ENCODE results near the gene PACSIN2. TPM values are rescaled to one million over a fixed set of nuclear protein-coding genes. Genes with fewer than 3 reads are reported as not detected.

PACSIN2 gene
- total RNA-seq, 6 experiments from 2014 or later, result 21.4 to 67.0 (median 47.1) TPM

- peak within 1 kb of the TSS; percentile 98 to 99 (median 99) for H3K27ac ChIP-seq
- H3K9me3 ChIP-seq, result no peaks in the 10 kb centered on the region
- DNase-seq, result peak; percentile 96 to 97 (median 97)
- 5% methylated on average over 4 of the region's 111 CpGs for WGBS (ENCODE audit: insufficient coverage, low coverage, low lambda C conversion rate, missing lambda C conversion rate)
- peak; percentile 90 to 97 (median 94) for ATAC-seq
- intact Hi-C loops (cut with DNase I), result no loop called here
- H3K4me3 ChIP-seq, result peak within 1 kb of the TSS; percentile 87 to 94 (median 90)
- H3K4me1 ChIP-seq, result peaks cover 0 to 13% (median 4%) of the 10 kb centered on the region in 4 donors
- H3K36me3 ChIP-seq, result peaks cover 0 to 1% (median 0%) of the 10 kb centered on the region in 4 donors
- H3K27me3 ChIP-seq, result no peaks in the 10 kb centered on the region
- TF ChIP-seq POLR2A (IDR thresholded peaks at IDR 0.05) (peak; percentile 90), CTCF (IDR thresholded peaks at IDR 0.05) (no peak)
Observed at GRCh38 chr22:42856865-42857704, 157.9 kb downstream of the PACSIN2 start, which contains the start of gene ARFGAP3. Gene ARFGAP3 (minus strand): TSS chr22:42857273. CDS start chr22:42857182, 91 bp downstream.

- no peaks in the 10 kb centered on the region for H3K9me3 ChIP-seq
- intact Hi-C loops (cut with DNase I), result no loop called here
- WGBS (ENCODE audit: insufficient coverage, low coverage, low lambda C conversion rate, missing lambda C conversion rate), result 3% methylated on average over 13 of the region's 44 CpGs
- peaks cover 0 to 1% (median 0%) of the 10 kb centered on the region in 4 donors for H3K36me3 ChIP-seq
- H3K27ac ChIP-seq, result peak overlapping the region; percentile 98 to 99 (median 99)
- no peak for TF ChIP-seq CTCF (IDR thresholded peaks at IDR 0.05)
- TF ChIP-seq POLR2A (IDR thresholded peaks at IDR 0.05), result peak; percentile 48
- H3K4me1 ChIP-seq, result peaks cover 0 to 13% (median 4%) of the 10 kb centered on the region in 4 donors
- ATAC-seq, result peak; percentile 45 to 70 (median 64)
- DNase-seq, result peak; percentile 74 to 84 (median 81)
- H3K4me3 ChIP-seq, result peak overlapping the region; percentile 87 to 94 (median 90)
- no peaks in the 10 kb centered on the region for H3K27me3 ChIP-seq
Observed at GRCh38 chr22:42856179-42856864, 158.6 kb downstream of the PACSIN2 start.

GRCh38 chr22:42855721-42856120, 159.2 kb downstream of the PACSIN2 start:
- DNase-seq, result no peak

More at GRCh38 chr22:42855721-42856120, 159.2 kb downstream of the PACSIN2 start:
- H3K9me3 ChIP-seq, result no peaks in the 10 kb centered on the region
- H3K4me3 ChIP-seq, result peak overlapping the region; percentile 87 to 94 (median 90)
- peak overlapping the region; percentile 98 to 99 (median 99) for H3K27ac ChIP-seq
- intact Hi-C loops (cut with DNase I), result no loop called here
- H3K36me3 ChIP-seq, result peaks cover 0 to 1% (median 0%) of the 10 kb centered on the region in 4 donors
- no peaks in the 10 kb centered on the region for H3K27me3 ChIP-seq
- no peak for TF ChIP-seq CTCF (IDR thresholded peaks at IDR 0.05)
- H3K4me1 ChIP-seq, result peaks cover 0 to 13% (median 4%) of the 10 kb centered on the region in 4 donors
- ATAC-seq, result no peak
- 47% methylated on average over 4 of the region's 4 CpGs for WGBS (ENCODE audit: insufficient coverage, low coverage, low lambda C conversion rate, missing lambda C conversion rate)
